PFSK-1 (cell line): ENCODE measurements around the gene CHERP.

Source experiments
- POLR2AphosphoS5 ChIP-seq: IDR thresholded peaks from 2 replicates; pipeline ENCODE4 v1.6.1; 2012; ENCODE audit warnings: low read depth, mild to moderate bottlenecking, control low read depth, low read length, moderate library complexity
- TAF1 ChIP-seq: IDR thresholded peaks from 2 replicates; pipeline ENCODE4 v1.6.1; 2012; ENCODE audit warnings: low read length, control low read depth, borderline replicate concordance; ENCODE audit not compliant: insufficient read depth

DNA sequence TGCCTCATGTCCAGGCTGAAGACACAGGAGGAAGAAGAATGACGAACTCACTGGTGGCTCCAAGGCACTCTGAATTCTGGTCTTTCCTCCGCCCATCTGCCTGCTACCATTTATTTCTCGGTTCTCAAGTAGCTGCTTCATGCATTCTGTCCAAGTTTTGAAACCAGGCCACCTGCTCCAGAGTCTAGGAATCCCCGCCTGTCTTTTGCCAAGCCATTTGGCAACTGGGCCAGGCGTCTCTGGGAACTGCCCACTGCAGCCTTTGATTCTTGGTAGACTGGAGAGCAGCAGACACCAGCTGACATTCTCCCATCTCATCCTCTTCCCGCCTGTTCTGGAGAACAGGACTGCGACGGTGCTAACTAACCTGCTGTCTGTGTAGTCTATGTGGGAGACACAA lies 19.1 kb upstream of the CHERP start:
- TF ChIP-seq TAF1, result no peak
- TF ChIP-seq POLR2AphosphoS5, result no peak
